ENCODE data around the gene SPI1. TPM values are rescaled to one million over a fixed set of nuclear protein-coding genes. Genes with fewer than 3 reads are reported as not detected.

The SPI1 gene
- total RNA-seq, 1 experiment from 2014 or later: not detected

DNA sequence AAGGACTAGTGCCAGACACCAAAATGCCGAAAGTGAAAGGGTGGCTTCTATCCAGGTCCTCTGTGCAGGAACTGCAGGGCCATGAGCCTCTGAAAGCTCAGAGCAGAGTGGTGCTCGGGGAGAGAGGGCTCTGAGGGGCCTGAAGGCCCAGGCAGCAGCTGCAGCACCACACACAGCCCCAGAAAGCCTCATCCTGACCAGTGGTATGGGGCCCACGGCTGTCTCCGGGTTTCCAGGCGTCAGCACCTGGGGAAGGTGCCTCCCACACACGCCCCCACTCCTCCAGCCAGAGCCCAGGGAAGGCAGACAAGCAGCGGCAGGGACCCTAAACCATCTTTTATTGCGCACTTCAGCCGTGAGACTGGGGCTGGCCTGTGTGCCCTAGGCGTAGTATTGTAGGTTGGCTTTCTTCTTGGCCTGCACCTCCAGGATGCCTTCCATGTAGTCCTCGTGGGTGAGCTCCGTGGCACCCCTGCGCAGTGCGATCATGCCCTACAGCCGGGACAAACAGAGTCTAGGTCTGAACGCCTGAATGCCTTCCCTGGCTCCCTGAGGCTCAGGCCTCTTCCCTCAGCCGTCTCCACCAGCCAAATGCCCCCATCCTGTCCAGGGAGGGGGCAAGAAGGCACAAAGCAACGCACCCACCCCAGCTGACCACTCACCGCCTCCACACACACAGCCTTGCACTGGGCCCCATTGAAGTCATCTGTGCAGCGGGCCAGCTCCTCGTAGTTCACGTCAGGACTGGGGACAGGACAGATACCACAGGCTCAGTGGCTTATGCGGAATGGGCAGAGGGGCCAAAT, 40.3 kb upstream of the SPI1 start:
- peaks cover 3% of the 10 kb centered on the region for H4K20me1 ChIP-seq (ENCODE audit: control insufficient read depth, insufficient read depth, insufficient read length)

More for the DNA sequence above, 40.3 kb upstream of the SPI1 start:
- H2BK5ac ChIP-seq (ENCODE audit: insufficient read length, low read length): no peak overlapping the region
- Mint-ChIP-seq H3K4me1 (peaks cover 2 to 5% of the 10 kb centered on the region in 2 experiments; a peak in 2 of 4 replicates), H3K4me3 (no peak overlapping the region; a peak in 1 of 5 replicates), H3K9me3 (no peaks in the 10 kb centered on the region), H3K27me3 (ENCODE audit: low read depth) (no peaks in the 10 kb centered on the region), H3K27ac (peak overlapping the region in 1 of 3 experiments; percentile 22; a peak in 3 of 7 replicates), H3K36me3 (ENCODE audit: insufficient read depth in 1 of 3, low read depth in 3 of 3) (peaks cover 35 to 75% (median 67%) of the 10 kb centered on the region in 3 experiments)
- no peak overlapping the region for H2BK15ac ChIP-seq (ENCODE audit: low read depth, low read length)
- no peak overlapping the region for H3K14ac ChIP-seq (ENCODE audit: insufficient read depth, low read length)
- no CpG with 5 or more reads among the region's 23 CpGs for WGBS (ENCODE audit: extremely low coverage, insufficient read length, low lambda C conversion rate)
- no peak overlapping the region for H3K9ac ChIP-seq (ENCODE audit: extremely low read depth, insufficient read length, low read length)
- H4K5ac ChIP-seq (ENCODE audit: insufficient read length, low read depth, low read length): no peak overlapping the region
- no peak overlapping the region for H2AK5ac ChIP-seq (ENCODE audit: insufficient read length, low read length)
- H3K4ac ChIP-seq (ENCODE audit: low read depth, low read length): no peak overlapping the region
- H2BK20ac ChIP-seq (ENCODE audit: low read depth, low read length, poor library complexity, severe bottlenecking): no peak overlapping the region
- no peak overlapping the region for H3K23ac ChIP-seq (ENCODE audit: insufficient read length, low read depth, low read length)
- H3K4me1 ChIP-seq (ENCODE audit: insufficient read depth, low read length): no peaks in the 10 kb centered on the region
- no peaks in the 10 kb centered on the region for H3K79me1 ChIP-seq (ENCODE audit: insufficient read depth, low read depth, low read length, poor library complexity, severe bottlenecking)
- no peak overlapping the region for H3K27ac ChIP-seq (ENCODE audit: insufficient read length, low read depth, low read length)
- H3K4me2 ChIP-seq (ENCODE audit: insufficient read depth, insufficient read length, low read length): no peak overlapping the region
- no peak overlapping the region for H4K8ac ChIP-seq (replicated peaks; ENCODE audit: insufficient read length, low read depth, low read length)
- no peak overlapping the region for H3T11ph ChIP-seq (ENCODE audit: low read length)
- no peak overlapping the region for H3K56ac ChIP-seq (ENCODE audit: insufficient read length, low read depth, low read length)
- TF ChIP-seq, protein P1, sequence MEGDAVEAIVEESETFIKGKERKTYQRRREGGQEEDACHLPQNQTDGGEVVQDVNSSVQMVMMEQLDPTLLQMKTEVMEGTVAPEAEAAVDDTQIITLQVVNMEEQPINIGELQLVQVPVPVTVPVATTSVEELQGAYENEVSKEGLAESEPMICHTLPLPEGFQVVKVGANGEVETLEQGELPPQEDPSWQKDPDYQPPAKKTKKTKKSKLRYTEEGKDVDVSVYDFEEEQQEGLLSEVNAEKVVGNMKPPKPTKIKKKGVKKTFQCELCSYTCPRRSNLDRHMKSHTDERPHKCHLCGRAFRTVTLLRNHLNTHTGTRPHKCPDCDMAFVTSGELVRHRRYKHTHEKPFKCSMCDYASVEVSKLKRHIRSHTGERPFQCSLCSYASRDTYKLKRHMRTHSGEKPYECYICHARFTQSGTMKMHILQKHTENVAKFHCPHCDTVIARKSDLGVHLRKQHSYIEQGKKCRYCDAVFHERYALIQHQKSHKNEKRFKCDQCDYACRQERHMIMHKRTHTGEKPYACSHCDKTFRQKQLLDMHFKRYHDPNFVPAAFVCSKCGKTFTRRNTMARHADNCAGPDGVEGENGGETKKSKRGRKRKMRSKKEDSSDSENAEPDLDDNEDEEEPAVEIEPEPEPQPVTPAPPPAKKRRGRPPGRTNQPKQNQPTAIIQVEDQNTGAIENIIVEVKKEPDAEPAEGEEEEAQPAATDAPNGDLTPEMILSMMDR (conservative IDR thresholded peaks at IDR 0.05): no peak
- no peaks in the 10 kb centered on the region for H3K79me2 ChIP-seq (ENCODE audit: insufficient read depth, low read length)
- no peaks in the 10 kb centered on the region for H3K9me3 ChIP-seq (ENCODE audit: control insufficient read depth, low read depth, low read length)
- no peaks in the 10 kb centered on the region for H3K27me3 ChIP-seq (ENCODE audit: insufficient read depth, low read length)
- no peak overlapping the region for H2BK120ac ChIP-seq (ENCODE audit: low read depth, low read length, poor library complexity, severe bottlenecking)
- no peak overlapping the region for H3K18ac ChIP-seq (ENCODE audit: insufficient read length, low read depth, low read length)
- no peak for DNase-seq
- no peaks in the 10 kb centered on the region for H3K23me2 ChIP-seq (ENCODE audit: insufficient read length, low read depth, low read length, poor library complexity, severe bottlenecking)
- H4K91ac ChIP-seq (ENCODE audit: insufficient read length, low read depth, low read length): no peak overlapping the region
- no peak overlapping the region for H2AFZ ChIP-seq (ENCODE audit: low read length)
- no peak overlapping the region for H2BK12ac ChIP-seq (ENCODE audit: insufficient read length, low read depth, low read length)
